T-helper 17 cell (primary cell): ENCODE results near the gene PCNX1. TPM values are rescaled to one million over a fixed set of nuclear protein-coding genes. Genes with fewer than 3 reads are reported as not detected.
"Not testable (repeated sequence)": the region's sequence is repeated elsewhere in the genome, so short reads cannot be mapped to it uniquely, and the experiment has no call there.

Experiments
- ATAC-seq: fragments of 150-1000 bp; cut with Tn5 transposase; 2 replicates; pipeline ENCODE4 v1.10.0; 2021; ENCODE audit warnings: mild to moderate bottlenecking, moderate library complexity
- DNase-seq, 3 donors: peaks; one replicate each; pipeline versions ENCODE4 v3.0.0 to v3.0.0-alpha.2; 2020 to 2021
- H3K9me3 ChIP-seq: one replicate; pipeline ENCODE4 v1.7.0; 2013; ENCODE audit warnings: low read length, mild to moderate bottlenecking; ENCODE audit not compliant: control insufficient read depth, poor library complexity, severe bottlenecking
- H3K27ac Mint-ChIP-seq: one replicate; pipeline ENCODE4 v1.8.0; 2022; ENCODE audit warnings: mild to moderate bottlenecking, moderate library complexity, mixed read lengths
- H3K27me3 Mint-ChIP-seq: one replicate; pipeline ENCODE4 v1.8.0; 2022; ENCODE audit warnings: mixed read lengths
- H3K36me3 Mint-ChIP-seq: one replicate; pipeline ENCODE4 v1.8.0; 2022; ENCODE audit warnings: low read depth, mixed read lengths
- H3K4me1 Mint-ChIP-seq: one replicate; pipeline ENCODE4 v1.8.0; 2022; ENCODE audit warnings: mild to moderate bottlenecking, mixed read lengths
- H3K4me3 Mint-ChIP-seq: one replicate; pipeline ENCODE4 v1.8.0; 2022; ENCODE audit warnings: mild to moderate bottlenecking, moderate library complexity, mixed read lengths
- total RNA-seq, 4 donors: library from RNA in 2 of 4; stranded (reverse) in 2 of 4; gene quantifications; one replicate each; pipeline ENCODE4 v1.2.3 and lab custom pipeline; 2022 to 2026

Gene PCNX1
- total RNA-seq, 2 donors from 2014 or later, result 140 to 153 TPM

DNA sequence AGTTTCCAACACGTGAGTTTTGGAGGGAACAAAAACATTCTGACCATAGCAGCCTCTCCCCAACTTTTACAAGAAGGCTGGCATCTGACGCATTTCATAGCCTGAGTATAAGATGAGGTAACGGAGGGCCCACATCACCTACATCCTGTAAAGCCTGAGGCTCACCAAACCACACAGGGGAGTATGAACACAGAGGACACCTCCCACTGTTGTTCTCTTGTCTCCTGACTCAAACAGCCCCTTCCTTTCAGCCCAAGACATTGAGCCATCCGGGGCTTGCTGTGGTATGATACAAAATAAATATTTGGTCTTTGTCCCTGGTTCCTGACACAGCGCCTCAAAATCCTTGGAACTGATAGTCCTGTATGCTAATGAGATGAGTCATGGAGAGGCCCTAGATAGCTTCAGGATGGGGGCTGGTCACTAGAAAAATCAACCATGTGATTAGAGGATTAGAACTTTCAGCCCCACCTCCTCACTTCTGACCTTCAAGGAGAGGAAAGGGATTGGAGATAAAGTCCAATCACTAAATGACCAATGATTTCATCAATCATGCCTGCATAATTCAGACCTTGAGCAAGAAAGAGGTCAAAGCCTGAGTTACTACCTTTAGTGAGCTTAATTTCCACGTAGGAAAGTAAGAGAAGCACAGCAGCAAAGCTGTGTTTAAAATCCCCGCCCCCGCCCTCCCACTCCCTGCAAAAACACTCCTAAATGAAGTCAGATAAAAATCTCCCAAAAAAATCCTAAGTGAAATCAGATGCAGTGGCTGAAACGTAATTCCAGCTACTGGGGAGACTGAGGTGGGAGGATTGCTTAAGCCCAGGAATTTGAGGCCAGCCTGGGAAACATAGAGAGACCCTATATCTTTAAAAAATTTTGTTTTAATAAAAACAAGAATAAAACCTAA is 236.4 kb downstream of the PCNX1 start:
- H3K9me3 ChIP-seq, result no peaks in the 10 kb centered on the region
- H3K36me3 Mint-ChIP-seq, result no peaks in the 10 kb centered on the region
- no peak overlapping the region for H3K4me3 Mint-ChIP-seq
- H3K27ac Mint-ChIP-seq, result peak overlapping the region; percentile 70
- ATAC-seq (peak; percentile 86), DNase-seq (no peak)
- peaks cover 7% of the 10 kb centered on the region for H3K4me1 Mint-ChIP-seq
- peaks cover 4% of the 10 kb centered on the region for H3K27me3 Mint-ChIP-seq

DNA sequence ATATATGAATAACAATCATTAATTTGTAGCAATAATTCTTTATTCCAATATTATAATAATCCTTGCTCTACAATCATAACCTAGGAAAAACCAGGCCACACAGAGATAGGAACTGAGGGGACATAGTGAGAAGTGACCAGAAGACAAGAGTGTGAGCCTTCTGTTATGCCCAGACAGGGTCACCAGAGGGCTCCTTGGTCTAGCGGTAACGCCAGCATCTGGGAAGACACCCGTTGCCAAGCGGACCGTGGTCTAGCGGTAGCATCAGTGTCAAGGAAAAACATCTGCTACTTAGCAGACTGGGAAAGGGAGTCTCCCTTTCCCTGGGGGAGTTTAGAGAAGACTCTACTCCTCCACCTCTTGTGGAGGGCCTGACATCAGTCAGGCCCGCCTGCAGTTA is 240.1 kb downstream of the PCNX1 start:
- ATAC-seq, DNase-seq, H3K27me3 Mint-ChIP-seq, H3K9me3 ChIP-seq, H3K4me3 Mint-ChIP-seq, H3K4me1 Mint-ChIP-seq, H3K27ac Mint-ChIP-seq, H3K36me3 Mint-ChIP-seq: not testable (repeated sequence)

GRCh38 chr14:71148627-71149026 is 241.4 kb downstream of the PCNX1 start:
- no peaks in the 10 kb centered on the region for H3K36me3 Mint-ChIP-seq
- ATAC-seq, result no peak
- H3K4me3 Mint-ChIP-seq, result no peak overlapping the region
- H3K27me3 Mint-ChIP-seq, result no peaks in the 10 kb centered on the region
- no peak overlapping the region for H3K27ac Mint-ChIP-seq
- H3K9me3 ChIP-seq, result no peaks in the 10 kb centered on the region
- no peak for DNase-seq
- H3K4me1 Mint-ChIP-seq, result no peaks in the 10 kb centered on the region

- no peak overlapping the region for H3K27ac Mint-ChIP-seq
- DNase-seq (no peak), ATAC-seq (no peak)
- no peaks in the 10 kb centered on the region for H3K9me3 ChIP-seq
- peaks cover 2% of the 10 kb centered on the region for H3K36me3 Mint-ChIP-seq
- peaks cover 6% of the 10 kb centered on the region for H3K27me3 Mint-ChIP-seq
- H3K4me3 Mint-ChIP-seq, result no peak overlapping the region
- no peaks in the 10 kb centered on the region for H3K4me1 Mint-ChIP-seq
Measured at GRCh38 chr14:71150737-71151136, 243.5 kb downstream of the PCNX1 start.

- H3K27ac Mint-ChIP-seq, result no peak overlapping the region
- H3K27me3 Mint-ChIP-seq, result peaks cover 6% of the 10 kb centered on the region
- DNase-seq (no peak), ATAC-seq (no peak)
- H3K4me1 Mint-ChIP-seq, result no peaks in the 10 kb centered on the region
- H3K9me3 ChIP-seq, result peaks cover 3% of the 10 kb centered on the region
- peaks cover 4% of the 10 kb centered on the region for H3K36me3 Mint-ChIP-seq
- no peak overlapping the region for H3K4me3 Mint-ChIP-seq
Measured at GRCh38 chr14:71155743-71156142, 248.5 kb downstream of the PCNX1 start.

DNA sequence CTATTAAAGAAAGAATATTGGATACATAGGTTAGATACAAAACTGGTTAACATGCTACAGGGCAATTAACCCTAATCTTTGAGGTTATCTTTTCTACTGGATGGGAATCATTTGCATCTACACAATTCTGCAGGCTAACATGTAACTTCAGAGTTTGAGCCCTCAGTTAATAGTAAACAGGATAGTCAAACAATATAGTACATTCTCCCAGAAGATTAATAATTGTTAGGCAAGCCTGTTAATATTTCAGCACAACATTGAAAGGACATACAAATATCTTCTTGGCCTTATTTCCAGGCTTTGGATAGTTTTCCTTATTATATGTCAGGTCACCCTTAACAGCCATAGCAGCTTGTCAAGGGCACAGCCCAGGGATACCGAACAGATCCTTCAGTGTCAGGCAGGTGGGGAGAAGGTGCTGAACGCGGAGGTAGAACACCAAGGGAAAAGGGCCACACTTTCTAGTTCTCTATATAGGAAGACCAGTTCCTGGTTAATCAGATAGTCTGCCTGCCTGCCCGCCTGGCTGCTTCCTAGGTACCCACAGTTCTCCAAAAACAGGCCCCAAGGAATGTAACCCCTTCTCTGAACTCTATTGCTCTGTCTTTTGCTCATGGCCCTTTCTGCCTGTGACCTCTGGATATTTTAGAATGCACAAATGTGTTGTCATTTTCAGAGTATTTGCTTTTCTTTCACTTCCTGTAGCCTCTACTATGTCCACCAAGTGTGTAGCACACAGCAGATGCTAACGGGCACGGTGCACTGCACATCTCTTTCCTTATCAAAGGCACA is 256.0 kb downstream of the PCNX1 start:
- H3K27ac Mint-ChIP-seq, result peak overlapping the region; percentile 67
- no peak overlapping the region for H3K4me3 Mint-ChIP-seq
- peaks cover 7% of the 10 kb centered on the region for H3K27me3 Mint-ChIP-seq
- peaks cover 3% of the 10 kb centered on the region for H3K9me3 ChIP-seq
- ATAC-seq, result no peak
- DNase-seq, result no peak
- peaks cover 9% of the 10 kb centered on the region for H3K4me1 Mint-ChIP-seq
- no peaks in the 10 kb centered on the region for H3K36me3 Mint-ChIP-seq

DNA sequence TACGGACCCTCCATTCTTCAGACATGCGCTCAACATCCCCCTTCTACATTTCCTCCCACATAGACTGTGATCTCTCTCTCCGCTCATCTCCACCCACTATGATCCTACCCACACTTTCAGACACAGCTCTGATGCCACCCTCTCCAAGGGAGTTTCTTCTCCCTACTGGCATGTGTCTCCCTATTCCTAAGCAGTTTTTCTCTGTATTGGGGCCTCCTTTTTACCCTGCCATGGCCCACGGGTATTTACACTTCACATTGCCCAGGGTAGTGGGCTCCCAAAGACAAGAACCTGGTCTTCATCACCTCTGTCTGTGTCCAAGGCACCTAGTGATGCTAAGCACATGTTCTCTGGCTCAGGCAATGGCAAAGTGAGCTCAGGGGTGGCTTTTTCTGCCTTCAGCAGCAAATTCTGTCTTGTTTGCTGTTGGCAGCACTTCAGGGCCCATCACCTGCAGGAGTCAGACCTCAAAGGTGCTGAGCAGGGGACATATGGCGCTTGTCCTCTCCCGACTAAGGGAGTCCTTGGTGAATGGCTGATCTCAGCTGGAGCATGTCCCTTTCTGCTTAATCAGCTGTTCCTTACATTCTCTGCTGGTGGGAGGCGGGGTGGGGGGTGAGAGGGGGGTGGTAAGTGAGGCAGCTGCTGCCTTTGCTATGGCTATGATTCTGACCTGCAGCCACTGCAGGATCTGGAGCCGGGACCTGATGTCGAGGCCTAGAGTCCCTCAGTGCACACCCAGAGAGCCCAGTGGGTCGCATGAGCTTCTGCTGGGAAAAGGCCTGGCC is 256.8 kb downstream of the PCNX1 start:
- DNase-seq (no peak), ATAC-seq (no peak)
- Mint-ChIP-seq H3K4me1 (peaks cover 15% of the 10 kb centered on the region), H3K27ac (peak overlapping the region; percentile 67), H3K27me3 (peaks cover 12% of the 10 kb centered on the region), H3K36me3 (no peaks in the 10 kb centered on the region), H3K4me3 (no peak overlapping the region)
- H3K9me3 ChIP-seq, result peaks cover 1% of the 10 kb centered on the region

Other genes starting within 250 kb of the PCNX1 start
- 1 to 10 TPM; 7.7 to 9.1 TPM for gene MAP3K9, start 97.9 kb upstream of the PCNX1 start, total RNA-seq